ENCODE data around the gene GGA1. TPM values are rescaled to one million over a fixed set of nuclear protein-coding genes. Genes with fewer than 3 reads are reported as not detected.

The GGA1 gene
- total RNA-seq, 2 experiments from 2014 or later: 55.4 to 66.6 TPM

- peak; percentile 78 for ATAC-seq
- POLR2A ChIA-PET: interaction anchor here (0.9 to 1.1 kb wide), 2 partner anchors 9 to 18 kb away, joined by 3 read pairs; partner anchors contain the start of genes NOL12 and PDXP
- H3K36me3 Mint-ChIP-seq (ENCODE audit: low read depth): peaks cover 12% of the 10 kb centered on the region
These were observed 68.3 kb downstream of the GGA1 start for GRCh38 chr22:37676736-37677492.

GRCh38 chr22:37677493-37677974 is 68.9 kb downstream of the GGA1 start:
- Mint-ChIP-seq H3K4me3 (peak overlapping the region; percentile 89), H3K9me3 (ENCODE audit: low read depth) (no peaks in the 10 kb centered on the region), H3K27me3 (no peaks in the 10 kb centered on the region), H3K27ac (peak overlapping the region; percentile 90), H3K4me1 (peaks cover 51% of the 10 kb centered on the region), H3K36me3 (ENCODE audit: low read depth) (peaks cover 12% of the 10 kb centered on the region)
- DNase-seq (no peak), ATAC-seq (peak; percentile 7)
- intact Hi-C loops (cut with DNase I, micrococcal nuclease): loop anchor here (1.0 to 10.0 kb wide), 12 partner anchors 9 to 1077 kb away; partner anchors contain the start of genes GGA1 (in 2 of the 2), PDXP (in 2 of the 2), ANKRD54 (in 1 of the 2) and DMC1 (in 1 of the 2)
- CTCF ChIA-PET: interaction anchor here (0.6 to 1.8 kb wide), 3 partner anchors 16 to 36 kb away, joined by 3 to 8 read pairs (median 4); no protein-coding TSS in a partner anchor
- POLR2A ChIA-PET: interaction anchor here (0.9 to 1.1 kb wide), 2 partner anchors 9 to 19 kb away, joined by 3 read pairs; partner anchors contain the start of genes NOL12 and PDXP

More at GRCh38 chr22:37676736-37677492, 68.3 kb downstream of the GGA1 start:
- no peaks in the 10 kb centered on the region for H3K27me3 Mint-ChIP-seq
- DNase-seq: peak; percentile 97
- intact Hi-C loops (cut with DNase I, micrococcal nuclease): loop anchor here (1.0 to 10.0 kb wide), 12 partner anchors 9 to 1078 kb away; partner anchors contain the start of genes GGA1 (in 2 of the 2), PDXP (in 2 of the 2), ANKRD54 (in 1 of the 2) and DMC1 (in 1 of the 2)
- CTCF ChIA-PET: interaction anchor here (0.6 to 1.8 kb wide), 6 partner anchors 15 to 439 kb away, joined by 3 to 8 read pairs (median 4); no protein-coding TSS in a partner anchor
- H3K9me3 Mint-ChIP-seq (ENCODE audit: low read depth): no peaks in the 10 kb centered on the region
- peak overlapping the region; percentile 89 for H3K4me3 Mint-ChIP-seq
- H3K27ac Mint-ChIP-seq: peak overlapping the region; percentile 96
- peaks cover 57% of the 10 kb centered on the region for H3K4me1 Mint-ChIP-seq

GRCh38 chr22:37678372-37678771 is 69.7 kb downstream of the GGA1 start:
- H3K27me3 Mint-ChIP-seq: no peaks in the 10 kb centered on the region
- H3K27ac Mint-ChIP-seq: no peak overlapping the region
- CTCF ChIA-PET: interaction anchor here (0.6 to 1.8 kb wide), 4 partner anchors 17 to 110 kb away, joined by 3 to 8 read pairs (median 4); no protein-coding TSS in a partner anchor
- POLR2A ChIA-PET: no interaction called here
- DNase-seq (no peak), ATAC-seq (no peak)
- H3K9me3 Mint-ChIP-seq (ENCODE audit: low read depth): no peaks in the 10 kb centered on the region
- peaks cover 43% of the 10 kb centered on the region for H3K4me1 Mint-ChIP-seq
- H3K36me3 Mint-ChIP-seq (ENCODE audit: low read depth): peaks cover 12% of the 10 kb centered on the region
- intact Hi-C loops (cut with DNase I, micrococcal nuclease): loop anchor here in 1 of 2 experiments (5.0 to 10.0 kb wide), 3 partner anchors 191 to 1076 kb away; partner anchors contain the start of genes MFNG, RAC2 and SUN2
- H3K4me3 Mint-ChIP-seq: peak overlapping the region; percentile 89

- DNase-seq (no peak), ATAC-seq (no peak)
- intact Hi-C loops (cut with DNase I, micrococcal nuclease): loop anchor here in 1 of 2 experiments (5.0 to 10.0 kb wide), 4 partner anchors 142 to 1075 kb away; partner anchors contain the start of genes MFNG, RAC2 and SUN2
- ChIA-PET CTCF (interaction anchor here (0.6 to 4.8 kb wide), 9 partner anchors 9 to 421 kb away, joined by 3 to 79 read pairs (median 8); partner anchors contain the start of gene PDXP), POLR2A (no interaction called here)
- Mint-ChIP-seq H3K36me3 (ENCODE audit: low read depth) (peaks cover 10% of the 10 kb centered on the region), H3K4me1 (peaks cover 33% of the 10 kb centered on the region), H3K9me3 (ENCODE audit: low read depth) (no peaks in the 10 kb centered on the region), H3K27ac (no peak overlapping the region), H3K27me3 (no peaks in the 10 kb centered on the region), H3K4me3 (no peak overlapping the region)
These were observed 71.0 kb downstream of the GGA1 start for GRCh38 chr22:37679670-37680069.

GRCh38 chr22:37680191-37680851 is 71.7 kb downstream of the GGA1 start:
- Mint-ChIP-seq H3K4me3 (no peak overlapping the region), H3K27me3 (no peaks in the 10 kb centered on the region), H3K9me3 (ENCODE audit: low read depth) (no peaks in the 10 kb centered on the region), H3K27ac (no peak overlapping the region), H3K36me3 (ENCODE audit: low read depth) (peaks cover 10% of the 10 kb centered on the region), H3K4me1 (peaks cover 26% of the 10 kb centered on the region)
- no peak for DNase-seq
- intact Hi-C loops (cut with DNase I, micrococcal nuclease): loop anchor here in 1 of 2 experiments (5.0 kb wide), 1 partner anchor 143 kb away; no protein-coding TSS in a partner anchor
- POLR2A ChIA-PET: no interaction called here
- ATAC-seq: no peak
- CTCF ChIA-PET: interaction anchor here (0.6 to 4.8 kb wide), 17 partner anchors 7 to 421 kb away, joined by 3 to 79 read pairs (median 6); partner anchors contain the start of genes GGA1, PDXP and SH3BP1

- H3K27me3 Mint-ChIP-seq: no peaks in the 10 kb centered on the region
- ChIA-PET CTCF (interaction anchor here (0.6 to 4.8 kb wide), 23 partner anchors 8 to 162 kb away, joined by 3 to 79 read pairs (median 6); partner anchors contain the start of genes GGA1, PDXP and SH3BP1), POLR2A (interaction anchor here (0.8 kb wide), 1 partner anchor 54 kb away, joined by 4 read pairs; no protein-coding TSS in a partner anchor)
- peaks cover 24% of the 10 kb centered on the region for H3K4me1 Mint-ChIP-seq
- intact Hi-C loops (cut with DNase I, micrococcal nuclease): loop anchor here (1.0 to 5.0 kb wide), 6 partner anchors 23 to 144 kb away; partner anchors contain the start of genes GGA1 (in 1 of the 2), PDXP (in 1 of the 2) and SH3BP1 (in 1 of the 2)
- ATAC-seq (no peak), DNase-seq (no peak)
- no peaks in the 10 kb centered on the region for H3K9me3 Mint-ChIP-seq (ENCODE audit: low read depth)
- H3K36me3 Mint-ChIP-seq (ENCODE audit: low read depth): peaks cover 10% of the 10 kb centered on the region
- H3K4me3 Mint-ChIP-seq: no peak overlapping the region
- H3K27ac Mint-ChIP-seq: peak overlapping the region; percentile 67
These were observed 72.4 kb downstream of the GGA1 start for GRCh38 chr22:37681001-37681424.

- DNase-seq: peak; percentile 87
These were observed 73.0 kb downstream of the GGA1 start for GRCh38 chr22:37681556-37682049.

More at GRCh38 chr22:37681556-37682049, 73.0 kb downstream of the GGA1 start:
- CTCF ChIA-PET: interaction anchor here (0.5 to 4.8 kb wide), 24 partner anchors 9 to 161 kb away, joined by 3 to 79 read pairs (median 6); partner anchors contain the start of genes GGA1, PDXP and SH3BP1
- no peaks in the 10 kb centered on the region for H3K27me3 Mint-ChIP-seq
- POLR2A ChIA-PET: interaction anchor here (0.5 to 1.8 kb wide), 4 partner anchors 13 to 55 kb away, joined by 3 to 5 read pairs (median 4); partner anchors contain the start of gene PDXP
- ATAC-seq: peak; percentile 53
- peaks cover 8% of the 10 kb centered on the region for H3K36me3 Mint-ChIP-seq (ENCODE audit: low read depth)
- H3K27ac Mint-ChIP-seq: peak overlapping the region; percentile 67
- no peak overlapping the region for H3K4me3 Mint-ChIP-seq
- intact Hi-C loops (cut with DNase I, micrococcal nuclease): loop anchor here (1.0 to 5.0 kb wide), 6 partner anchors 23 to 144 kb away; partner anchors contain the start of genes GGA1 (in 1 of the 2), PDXP (in 1 of the 2) and SH3BP1 (in 1 of the 2)
- no peaks in the 10 kb centered on the region for H3K9me3 Mint-ChIP-seq (ENCODE audit: low read depth)
- H3K4me1 Mint-ChIP-seq: peaks cover 24% of the 10 kb centered on the region

Other genes starting within 250 kb of the GGA1 start
- gene ELFN2, start 181.4 kb upstream of the GGA1 start, total RNA-seq: under 1 TPM; 0.19 to 0.25 TPM
- 100 to 1,000 TPM; 108 to 125 TPM for gene MFNG, start 122.5 kb upstream of the GGA1 start, total RNA-seq
- not detected for gene CARD10, start 89.4 kb upstream of the GGA1 start, total RNA-seq
- under 1 TPM; 0.83 to 0.87 TPM for gene CDC42EP1, start 48.4 kb upstream of the GGA1 start, total RNA-seq
- gene LGALS2, start 28.7 kb upstream of the GGA1 start, total RNA-seq: not detected
- 10 to 100 TPM; 86.5 to 98.2 TPM for gene SH3BP1, start 30.8 kb downstream of the GGA1 start, total RNA-seq
- 10 to 100 TPM; 35.8 to 37.8 TPM for gene PDXP, start 49.9 kb downstream of the GGA1 start, total RNA-seq
- gene LGALS1, start 66.8 kb downstream of the GGA1 start, total RNA-seq: 100 to 1,000 TPM; 522 to 663 TPM
- 10 to 100 TPM; 37.1 to 42.3 TPM for gene NOL12, start 77.5 kb downstream of the GGA1 start, total RNA-seq
- 10 to 100 TPM; 23.3 to 26.1 TPM for gene TRIOBP, start 88.2 kb downstream of the GGA1 start, total RNA-seq
- 10 to 100 TPM; 21.3 to 22.4 TPM for gene GCAT, start 199.1 kb downstream of the GGA1 start, total RNA-seq
- gene GALR3, start 214.5 kb downstream of the GGA1 start, total RNA-seq: under 1 TPM in 1 of 2 experiments, not detected in 1; 0.21 TPM
- 10 to 100 TPM; 18.6 to 20.1 TPM for gene ANKRD54, start 235.5 kb downstream of the GGA1 start, total RNA-seq
- 100 to 1,000 TPM; 632 to 670 TPM for gene EIF3L, start 240.6 kb downstream of the GGA1 start, total RNA-seq

All from activated CD4-positive, alpha-beta T cell treated with anti-CD3 and anti-CD28 coated beads for 36 hours (primary cell).